Testis (tissue), 3 donors: Measurements from ENCODE around the gene HDHD3. TPM values are rescaled to one million over a fixed set of nuclear protein-coding genes. Genes with fewer than 3 reads are reported as not detected.

ENCODE experiments used
- DNase-seq: peaks from one replicate; pipeline ENCODE4 v3.0.0-alpha.2; 2019
- H3K27ac ChIP-seq, 2 donors: fragments of 200-600 bp; sonication (generic); one replicate each; pipeline ENCODE4 v1.5.1; 2019
- H3K27me3 ChIP-seq: fragments of 200-600 bp; sonication (generic); one replicate; pipeline ENCODE4 v1.5.1; 2019
- H3K36me3 ChIP-seq: fragments of 200-600 bp; sonication (generic); one replicate; pipeline ENCODE4 v1.5.1; 2017; ENCODE audit warnings: low read depth; ENCODE audit errors: missing control alignments
- H3K4me1 ChIP-seq: fragments of 200-600 bp; sonication (generic); one replicate; pipeline ENCODE4 v1.5.1; 2019
- H3K4me3 ChIP-seq, 2 donors: fragments of 200-600 bp; sonication (generic); one replicate each; pipeline ENCODE4 v1.5.1; 2017 to 2019
- H3K9me3 ChIP-seq: fragments of 200-600 bp; sonication (generic); one replicate; pipeline ENCODE4 v1.5.1; 2017
- CTCF ChIP-seq, 3 experiments: fragments of 450-650 bp in 2 of 3; fragments of 200-600 bp in 1 of 3; sonication (generic) in 1 of 3; IDR thresholded peaks; one replicate each; pipeline ENCODE4 v1.5.1; 2016 to 2019; ENCODE audit warnings: antibody characterized with exemption in 3 of 3, mild to moderate bottlenecking in 2 of 3, moderate library complexity in 1 of 3
- POLR2A ChIP-seq: fragments of 450-650 bp; IDR thresholded peaks from one replicate; pipeline ENCODE4 v1.6.1; 2017; ENCODE audit warnings: antibody characterized with exemption, mild to moderate bottlenecking, moderate library complexity
- WGBS, 2 donors: methylation state at CpG; one replicate each; pipeline ENCODE4 v1.1.5; 2018; 5-methylcytosine and 5-hydroxymethylcytosine counted together
- intact Hi-C: fragments of 100-400 bp; cut with DNase I; formaldehyde crosslinking; loops from one replicate; pipeline ENCODE4 v1.15.1; 2023; ENCODE audit warnings: low total_unique reads
- polyA plus RNA-seq: library from polyadenylated mRNA; stranded (reverse); fragments of 350-450 nt; fragmentation: Illumina TruSeq; extraction: RNeasy Lipid Tissue Mini Kit (QIAGEN cat#74804); gene quantifications from one replicate; pipeline ENCODE4 v1.2.3, GENCODE V29; 2014; ENCODE audit warnings: low read depth, low replicate concordance; ENCODE audit not compliant: insufficient read depth
- total RNA-seq, 2 donors: library from RNA; depleted of rRNA; stranded (reverse); fragments of >200 nt; gene quantifications; one replicate each; pipeline ENCODE4 v1.2.3, GENCODE V29; 2016

HDHD3 gene
- total and polyA plus RNA-seq, 3 donors from 2014 or later, result 13.8 to 32.9 (median 22.9) TPM

DNA sequence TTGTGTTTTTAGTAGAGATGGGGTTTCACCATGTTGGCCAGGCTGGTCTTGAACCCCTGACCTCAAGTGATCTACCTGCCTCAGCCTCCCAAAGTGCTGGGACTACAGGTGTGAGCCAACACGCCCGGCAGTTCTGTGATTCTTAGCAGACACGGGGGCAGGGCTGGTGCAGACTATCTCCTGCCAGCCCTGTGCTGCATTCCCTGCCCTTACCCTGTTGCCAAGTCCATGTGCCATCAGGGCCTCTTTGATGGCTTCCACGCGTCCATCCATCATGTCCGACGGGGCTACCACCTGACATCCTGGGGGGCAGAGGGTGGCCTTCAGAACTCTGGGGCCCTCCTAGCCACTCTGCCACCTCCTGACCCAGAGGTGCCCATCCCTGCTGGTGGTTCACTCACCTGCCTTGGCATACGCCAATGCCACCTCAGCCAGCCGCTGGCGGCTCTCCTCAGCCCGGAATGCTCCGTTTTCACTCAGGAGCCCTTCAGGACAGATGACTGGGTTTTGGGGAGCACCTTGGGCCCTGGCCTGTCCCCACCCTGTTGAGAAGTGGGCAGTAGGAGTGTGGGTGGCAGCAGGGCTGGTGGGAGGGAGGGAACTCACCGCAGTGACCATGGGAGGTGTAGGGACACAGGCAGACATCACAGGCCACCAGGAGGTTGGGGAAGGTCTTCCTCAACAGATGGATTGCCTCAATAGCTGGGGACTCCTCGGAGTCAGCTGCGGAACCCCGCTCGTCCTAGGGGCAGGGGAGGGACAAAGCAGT lies 13.6 kb upstream of the HDHD3 start:
- H3K4me1 ChIP-seq, result no peaks in the 10 kb centered on the region
- H3K36me3 ChIP-seq, result no peaks in the 10 kb centered on the region
- intact Hi-C loops, result no loop called here
- no peaks in the 10 kb centered on the region for H3K27me3 ChIP-seq
- no peak overlapping the region for H3K4me3 ChIP-seq
- DNase-seq, result no peak
- no peaks in the 10 kb centered on the region for H3K9me3 ChIP-seq
- WGBS, 2 donors, result 96 to 100% methylated on average over 13 to 17 of the region's 17 CpGs
- no peak overlapping the region for H3K27ac ChIP-seq
- TF ChIP-seq POLR2A (no peak), CTCF (IDR thresholded peaks at IDR 0.05) (no peak)

DNA sequence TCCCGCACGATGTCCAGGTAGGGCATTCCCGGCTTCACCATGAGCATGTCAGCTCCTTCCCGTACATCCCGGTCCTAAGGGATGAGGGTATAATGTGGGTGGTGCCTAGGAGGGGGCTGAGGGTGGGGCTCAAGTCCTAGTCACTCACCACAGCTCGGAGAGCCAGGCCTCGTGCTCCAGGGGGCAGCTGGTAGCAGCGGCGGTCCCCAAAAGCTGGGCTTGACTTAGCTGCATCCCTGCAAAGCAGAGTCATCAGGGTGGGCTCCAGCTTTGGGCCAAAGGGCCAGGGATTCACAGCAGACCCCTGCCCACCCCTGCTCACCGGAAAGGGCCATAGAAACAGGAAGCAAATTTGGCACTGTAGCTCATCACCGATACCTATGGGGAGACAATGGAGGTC lies 12.7 kb upstream of the HDHD3 start:
- no peak overlapping the region for H3K4me3 ChIP-seq
- no peaks in the 10 kb centered on the region for H3K27me3 ChIP-seq
- intact Hi-C loops, result no loop called here
- no peak for DNase-seq
- H3K9me3 ChIP-seq, result no peaks in the 10 kb centered on the region
- H3K4me1 ChIP-seq, result no peaks in the 10 kb centered on the region
- WGBS, 2 donors, result 95 to 96% methylated on average over 8 to 11 of the region's 11 CpGs
- TF ChIP-seq POLR2A, result no peak
- TF ChIP-seq CTCF (IDR thresholded peaks at IDR 0.05), result no peak
- H3K36me3 ChIP-seq, result no peaks in the 10 kb centered on the region
- H3K27ac ChIP-seq, result no peak overlapping the region

GRCh38 chr9:113388833-113389232 lies 12.0 kb upstream of the HDHD3 start:
- intact Hi-C loops, result no loop called here
- Histone ChIP-seq H3K9me3 (no peaks in the 10 kb centered on the region), H3K27me3 (no peaks in the 10 kb centered on the region), H3K4me1 (no peaks in the 10 kb centered on the region), H3K27ac (no peak overlapping the region), H3K36me3 (no peaks in the 10 kb centered on the region), H3K4me3 (no peak overlapping the region)
- DNase-seq, result no peak
- TF ChIP-seq POLR2A, result no peak
- no peak for TF ChIP-seq CTCF (IDR thresholded peaks at IDR 0.05)
- WGBS, 2 donors, result 90 to 94% methylated on average over 12 to 13 of the region's 13 CpGs

- Histone ChIP-seq H3K9me3 (no peaks in the 10 kb centered on the region), H3K36me3 (no peaks in the 10 kb centered on the region), H3K27me3 (no peaks in the 10 kb centered on the region), H3K27ac (no peak overlapping the region), H3K4me3 (no peak overlapping the region), H3K4me1 (no peaks in the 10 kb centered on the region)
- intact Hi-C loops, result no loop called here
- 81% methylated on average over 9 of the region's 9 CpGs for WGBS, 2 donors
- TF ChIP-seq POLR2A (no peak), CTCF (IDR thresholded peaks at IDR 0.05) (no peak)
- DNase-seq, result no peak
Measured at GRCh38 chr9:113387560-113388230, 10.9 kb upstream of the HDHD3 start.
